Measurements from ENCODE around the gene DISC1. TPM values are rescaled to one million over a fixed set of nuclear protein-coding genes. Genes with fewer than 3 reads are reported as not detected.

The DISC1 gene
- total and polyA plus RNA-seq, 2 experiments from 2014 or later, result 2.1 to 6.5 TPM

DNA sequence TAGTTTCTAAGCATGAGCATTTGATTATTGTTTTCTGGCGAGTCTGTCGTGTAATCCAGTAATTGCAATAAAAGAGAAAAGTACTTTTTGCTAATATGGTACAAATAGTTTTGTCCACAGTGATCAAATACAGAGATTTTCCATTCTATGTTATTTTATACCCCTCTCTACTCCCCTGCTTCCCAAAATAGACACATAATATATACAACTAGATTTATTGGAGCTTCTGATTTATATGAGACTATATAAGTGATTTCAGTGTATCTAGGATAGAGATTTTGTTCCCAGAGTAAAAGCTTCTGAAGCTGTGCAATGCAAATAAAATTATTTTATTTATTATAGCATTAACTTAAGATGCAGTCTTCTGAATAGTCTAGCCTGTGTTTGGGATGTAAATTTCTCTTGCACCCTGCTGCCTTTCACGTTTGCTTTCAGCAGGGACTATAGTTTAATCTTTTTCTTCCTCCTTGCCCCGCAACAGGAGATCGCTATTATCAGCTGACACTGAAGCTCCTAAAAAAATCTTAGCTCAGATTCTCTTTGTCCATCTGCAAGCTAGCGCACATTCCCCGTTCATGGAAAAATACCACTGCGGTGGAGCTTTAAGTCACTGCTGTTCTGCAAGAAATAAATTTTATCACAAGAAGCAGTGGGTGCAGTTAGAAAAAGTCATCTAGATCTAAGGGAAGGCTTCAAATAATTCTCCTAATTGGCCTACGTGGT lies 273.3 kb downstream of the DISC1 start:
- peaks cover 9% of the 10 kb centered on the region for H3K4me1 ChIP-seq (ENCODE audit: insufficient read depth)
- Mint-ChIP-seq H3K4me1 (peaks cover 22% of the 10 kb centered on the region), H3K27me3 (ENCODE audit: insufficient read depth, low read depth, poor library complexity) (no peaks in the 10 kb centered on the region), H3K4me3 (no peak overlapping the region), H3K9me3 (peaks cover 8% of the 10 kb centered on the region; the same call in 1 of the 3 replicates), H3K36me3 (ENCODE audit: low read depth) (peaks cover 4% of the 10 kb centered on the region; the same call in 1 of the 3 replicates), H3K27ac (no peak overlapping the region)
- ATAC-seq (no peak; the same call in 2 of the 3 replicates), DNase-seq (ENCODE audit: low spot score) (no peak)
- H3F3A ChIP-seq (replicated peaks; ENCODE audit: low read depth), result no peaks in the 10 kb centered on the region
- H2AFZ ChIP-seq, result no peak overlapping the region
- no peak overlapping the region for H3K4me3 ChIP-seq
- H3K27ac ChIP-seq (ENCODE audit: low read depth), result no peak overlapping the region
- H3K36me3 ChIP-seq (ENCODE audit: insufficient read depth), result no peaks in the 10 kb centered on the region
- H3K79me2 ChIP-seq (replicated peaks; ENCODE audit: insufficient read depth), result no peaks in the 10 kb centered on the region
- TF ChIP-seq, protein P1, sequence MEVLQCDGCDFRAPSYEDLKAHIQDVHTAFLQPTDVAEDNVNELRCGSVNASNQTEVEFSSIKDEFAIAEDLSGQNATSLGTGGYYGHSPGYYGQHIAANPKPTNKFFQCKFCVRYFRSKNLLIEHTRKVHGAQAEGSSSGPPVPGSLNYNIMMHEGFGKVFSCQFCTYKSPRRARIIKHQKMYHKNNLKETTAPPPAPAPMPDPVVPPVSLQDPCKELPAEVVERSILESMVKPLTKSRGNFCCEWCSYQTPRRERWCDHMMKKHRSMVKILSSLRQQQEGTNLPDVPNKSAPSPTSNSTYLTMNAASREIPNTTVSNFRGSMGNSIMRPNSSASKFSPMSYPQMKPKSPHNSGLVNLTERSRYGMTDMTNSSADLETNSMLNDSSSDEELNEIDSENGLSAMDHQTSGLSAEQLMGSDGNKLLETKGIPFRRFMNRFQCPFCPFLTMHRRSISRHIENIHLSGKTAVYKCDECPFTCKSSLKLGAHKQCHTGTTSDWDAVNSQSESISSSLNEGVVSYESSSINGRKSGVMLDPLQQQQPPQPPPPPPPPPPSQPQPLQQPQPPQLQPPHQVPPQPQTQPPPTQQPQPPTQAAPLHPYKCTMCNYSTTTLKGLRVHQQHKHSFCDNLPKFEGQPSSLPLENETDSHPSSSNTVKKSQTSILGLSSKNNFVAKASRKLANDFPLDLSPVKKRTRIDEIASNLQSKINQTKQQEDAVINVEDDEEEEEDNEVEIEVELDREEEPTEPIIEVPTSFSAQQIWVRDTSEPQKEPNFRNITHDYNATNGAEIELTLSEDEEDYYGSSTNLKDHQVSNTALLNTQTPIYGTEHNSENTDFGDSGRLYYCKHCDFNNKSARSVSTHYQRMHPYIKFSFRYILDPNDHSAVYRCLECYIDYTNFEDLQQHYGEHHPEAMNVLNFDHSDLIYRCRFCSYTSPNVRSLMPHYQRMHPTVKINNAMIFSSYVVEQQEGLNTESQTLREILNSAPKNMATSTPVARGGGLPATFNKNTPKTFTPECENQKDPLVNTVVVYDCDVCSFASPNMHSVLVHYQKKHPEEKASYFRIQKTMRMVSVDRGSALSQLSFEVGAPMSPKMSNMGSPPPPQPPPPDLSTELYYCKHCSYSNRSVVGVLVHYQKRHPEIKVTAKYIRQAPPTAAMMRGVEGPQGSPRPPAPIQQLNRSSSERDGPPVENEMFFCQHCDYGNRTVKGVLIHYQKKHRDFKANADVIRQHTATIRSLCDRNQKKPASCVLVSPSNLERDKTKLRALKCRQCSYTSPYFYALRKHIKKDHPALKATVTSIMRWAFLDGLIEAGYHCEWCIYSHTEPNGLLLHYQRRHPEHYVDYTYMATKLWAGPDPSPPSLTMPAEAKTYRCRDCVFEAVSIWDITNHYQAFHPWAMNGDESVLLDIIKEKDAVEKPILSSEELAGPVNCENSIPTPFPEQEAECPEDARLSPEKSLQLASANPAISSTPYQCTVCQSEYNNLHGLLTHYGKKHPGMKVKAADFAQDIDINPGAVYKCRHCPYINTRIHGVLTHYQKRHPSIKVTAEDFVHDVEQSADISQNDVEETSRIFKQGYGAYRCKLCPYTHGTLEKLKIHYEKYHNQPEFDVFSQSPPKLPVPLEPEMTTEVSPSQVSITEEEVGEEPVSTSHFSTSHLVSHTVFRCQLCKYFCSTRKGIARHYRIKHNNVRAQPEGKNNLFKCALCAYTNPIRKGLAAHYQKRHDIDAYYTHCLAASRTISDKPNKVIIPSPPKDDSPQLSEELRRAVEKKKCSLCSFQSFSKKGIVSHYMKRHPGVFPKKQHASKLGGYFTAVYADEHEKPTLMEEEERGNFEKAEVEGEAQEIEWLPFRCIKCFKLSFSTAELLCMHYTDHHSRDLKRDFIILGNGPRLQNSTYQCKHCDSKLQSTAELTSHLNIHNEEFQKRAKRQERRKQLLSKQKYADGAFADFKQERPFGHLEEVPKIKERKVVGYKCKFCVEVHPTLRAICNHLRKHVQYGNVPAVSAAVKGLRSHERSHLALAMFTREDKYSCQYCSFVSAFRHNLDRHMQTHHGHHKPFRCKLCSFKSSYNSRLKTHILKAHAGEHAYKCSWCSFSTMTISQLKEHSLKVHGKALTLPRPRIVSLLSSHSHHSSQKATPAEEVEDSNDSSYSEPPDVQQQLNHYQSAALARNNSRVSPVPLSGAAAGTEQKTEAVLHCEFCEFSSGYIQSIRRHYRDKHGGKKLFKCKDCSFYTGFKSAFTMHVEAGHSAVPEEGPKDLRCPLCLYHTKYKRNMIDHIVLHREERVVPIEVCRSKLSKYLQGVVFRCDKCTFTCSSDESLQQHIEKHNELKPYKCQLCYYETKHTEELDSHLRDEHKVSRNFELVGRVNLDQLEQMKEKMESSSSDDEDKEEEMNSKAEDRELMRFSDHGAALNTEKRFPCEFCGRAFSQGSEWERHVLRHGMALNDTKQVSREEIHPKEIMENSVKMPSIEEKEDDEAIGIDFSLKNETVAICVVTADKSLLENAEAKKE (CRISPR knock-in tag; IDR thresholded peaks at IDR 0.05), result no peak
- TF ChIP-seq JUNB (IDR thresholded peaks at IDR 0.05; ENCODE audit: unreplicated experiment), result no peak
- no peak for TF ChIP-seq ZNF331 (CRISPR knock-in tag; IDR thresholded peaks at IDR 0.05; ENCODE audit: low read depth)
- no peak for TF ChIP-seq POLR2AphosphoS5 (IDR thresholded peaks at IDR 0.05; ENCODE audit: low read depth)
- TF ChIP-seq EZH2 (IDR thresholded peaks at IDR 0.05; ENCODE audit: low read depth, unreplicated experiment), result no peak
- TF ChIP-seq ZNF114 (CRISPR knock-in tag; IDR thresholded peaks at IDR 0.05), result no peak
- no peak for TF ChIP-seq STAT1 (IDR thresholded peaks at IDR 0.05; ENCODE audit: unreplicated experiment)
- TF ChIP-seq, protein P2, sequence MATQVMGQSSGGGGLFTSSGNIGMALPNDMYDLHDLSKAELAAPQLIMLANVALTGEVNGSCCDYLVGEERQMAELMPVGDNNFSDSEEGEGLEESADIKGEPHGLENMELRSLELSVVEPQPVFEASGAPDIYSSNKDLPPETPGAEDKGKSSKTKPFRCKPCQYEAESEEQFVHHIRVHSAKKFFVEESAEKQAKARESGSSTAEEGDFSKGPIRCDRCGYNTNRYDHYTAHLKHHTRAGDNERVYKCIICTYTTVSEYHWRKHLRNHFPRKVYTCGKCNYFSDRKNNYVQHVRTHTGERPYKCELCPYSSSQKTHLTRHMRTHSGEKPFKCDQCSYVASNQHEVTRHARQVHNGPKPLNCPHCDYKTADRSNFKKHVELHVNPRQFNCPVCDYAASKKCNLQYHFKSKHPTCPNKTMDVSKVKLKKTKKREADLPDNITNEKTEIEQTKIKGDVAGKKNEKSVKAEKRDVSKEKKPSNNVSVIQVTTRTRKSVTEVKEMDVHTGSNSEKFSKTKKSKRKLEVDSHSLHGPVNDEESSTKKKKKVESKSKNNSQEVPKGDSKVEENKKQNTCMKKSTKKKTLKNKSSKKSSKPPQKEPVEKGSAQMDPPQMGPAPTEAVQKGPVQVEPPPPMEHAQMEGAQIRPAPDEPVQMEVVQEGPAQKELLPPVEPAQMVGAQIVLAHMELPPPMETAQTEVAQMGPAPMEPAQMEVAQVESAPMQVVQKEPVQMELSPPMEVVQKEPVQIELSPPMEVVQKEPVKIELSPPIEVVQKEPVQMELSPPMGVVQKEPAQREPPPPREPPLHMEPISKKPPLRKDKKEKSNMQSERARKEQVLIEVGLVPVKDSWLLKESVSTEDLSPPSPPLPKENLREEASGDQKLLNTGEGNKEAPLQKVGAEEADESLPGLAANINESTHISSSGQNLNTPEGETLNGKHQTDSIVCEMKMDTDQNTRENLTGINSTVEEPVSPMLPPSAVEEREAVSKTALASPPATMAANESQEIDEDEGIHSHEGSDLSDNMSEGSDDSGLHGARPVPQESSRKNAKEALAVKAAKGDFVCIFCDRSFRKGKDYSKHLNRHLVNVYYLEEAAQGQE (IDR thresholded peaks at IDR 0.05; ENCODE audit: unreplicated experiment), result no peak
- TF ChIP-seq EZH2phosphoT487 (IDR thresholded peaks at IDR 0.05; ENCODE audit: unreplicated experiment), result no peak
- TF ChIP-seq, protein P3, sequence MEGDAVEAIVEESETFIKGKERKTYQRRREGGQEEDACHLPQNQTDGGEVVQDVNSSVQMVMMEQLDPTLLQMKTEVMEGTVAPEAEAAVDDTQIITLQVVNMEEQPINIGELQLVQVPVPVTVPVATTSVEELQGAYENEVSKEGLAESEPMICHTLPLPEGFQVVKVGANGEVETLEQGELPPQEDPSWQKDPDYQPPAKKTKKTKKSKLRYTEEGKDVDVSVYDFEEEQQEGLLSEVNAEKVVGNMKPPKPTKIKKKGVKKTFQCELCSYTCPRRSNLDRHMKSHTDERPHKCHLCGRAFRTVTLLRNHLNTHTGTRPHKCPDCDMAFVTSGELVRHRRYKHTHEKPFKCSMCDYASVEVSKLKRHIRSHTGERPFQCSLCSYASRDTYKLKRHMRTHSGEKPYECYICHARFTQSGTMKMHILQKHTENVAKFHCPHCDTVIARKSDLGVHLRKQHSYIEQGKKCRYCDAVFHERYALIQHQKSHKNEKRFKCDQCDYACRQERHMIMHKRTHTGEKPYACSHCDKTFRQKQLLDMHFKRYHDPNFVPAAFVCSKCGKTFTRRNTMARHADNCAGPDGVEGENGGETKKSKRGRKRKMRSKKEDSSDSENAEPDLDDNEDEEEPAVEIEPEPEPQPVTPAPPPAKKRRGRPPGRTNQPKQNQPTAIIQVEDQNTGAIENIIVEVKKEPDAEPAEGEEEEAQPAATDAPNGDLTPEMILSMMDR (conservative IDR thresholded peaks at IDR 0.05; ENCODE audit: low read depth in 2 of 2), result no peak
- TF ChIP-seq NANOG (IDR thresholded peaks at IDR 0.05; ENCODE audit: borderline replicate concordance), result no peak
- TF ChIP-seq CREB1 (CRISPR knock-in tag; IDR thresholded peaks at IDR 0.05; ENCODE audit: low read depth), result no peak
- TF ChIP-seq, protein P4, sequence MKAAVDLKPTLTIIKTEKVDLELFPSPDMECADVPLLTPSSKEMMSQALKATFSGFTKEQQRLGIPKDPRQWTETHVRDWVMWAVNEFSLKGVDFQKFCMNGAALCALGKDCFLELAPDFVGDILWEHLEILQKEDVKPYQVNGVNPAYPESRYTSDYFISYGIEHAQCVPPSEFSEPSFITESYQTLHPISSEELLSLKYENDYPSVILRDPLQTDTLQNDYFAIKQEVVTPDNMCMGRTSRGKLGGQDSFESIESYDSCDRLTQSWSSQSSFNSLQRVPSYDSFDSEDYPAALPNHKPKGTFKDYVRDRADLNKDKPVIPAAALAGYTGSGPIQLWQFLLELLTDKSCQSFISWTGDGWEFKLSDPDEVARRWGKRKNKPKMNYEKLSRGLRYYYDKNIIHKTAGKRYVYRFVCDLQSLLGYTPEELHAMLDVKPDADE (IDR thresholded peaks at IDR 0.05), result no peak
- H3K4me2 ChIP-seq, result no peak overlapping the region
- no peaks in the 10 kb centered on the region for H3K9me2 ChIP-seq (ENCODE audit: insufficient read depth)
- no peaks in the 10 kb centered on the region for H3K27me3 ChIP-seq (ENCODE audit: insufficient read depth)
- H4K20me1 ChIP-seq (replicated peaks; ENCODE audit: insufficient read depth), result no peaks in the 10 kb centered on the region
